ENCODE data around the gene NLGN1. TPM values are rescaled to one million over a fixed set of nuclear protein-coding genes. Genes with fewer than 3 reads are reported as not detected.

Gene NLGN1
- total RNA-seq, 1 donor from 2014 or later, result 5.7 TPM

DNA sequence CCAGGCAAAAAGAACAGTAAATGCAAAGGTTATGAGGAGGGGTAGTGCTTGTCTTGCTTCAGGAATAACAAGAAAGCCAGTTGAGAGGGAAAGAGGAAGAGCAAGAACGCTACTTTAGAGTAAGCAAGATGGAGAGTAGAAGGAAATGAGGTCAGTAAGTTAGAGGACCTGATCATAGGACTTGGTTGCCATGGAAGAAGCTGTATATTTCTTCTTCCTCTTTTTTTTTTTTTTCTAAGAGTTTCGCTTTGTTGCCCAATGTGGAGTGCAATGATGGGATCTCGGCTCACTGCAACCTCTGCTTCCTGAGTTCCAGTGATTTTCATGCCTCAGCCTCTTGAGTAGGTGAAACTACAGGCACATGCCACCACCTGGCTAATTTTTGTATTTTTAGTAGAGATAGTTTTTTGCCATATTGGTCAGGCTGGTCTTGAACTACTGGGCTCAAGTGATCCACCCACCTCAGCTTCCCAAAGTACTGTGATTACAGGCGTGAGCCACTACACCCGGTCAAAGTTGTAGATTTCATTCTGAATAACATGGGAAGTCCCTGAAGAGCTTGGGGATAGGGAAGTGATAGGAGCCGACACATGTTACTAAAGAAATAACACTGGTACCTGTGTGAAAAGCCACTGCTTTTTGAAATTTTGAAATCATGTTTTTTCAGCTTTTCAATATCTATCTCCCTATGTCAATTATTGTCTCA, 933.7 kb downstream of the NLGN1 start:
- no peaks in the 10 kb centered on the region for H3K9me3 ChIP-seq (ENCODE audit: control insufficient read depth in 3 of 3, low read length in 3 of 3)
- no peaks in the 10 kb centered on the region for H3K4me1 ChIP-seq (ENCODE audit: control insufficient read depth in 3 of 3, insufficient read depth in 3 of 3, low read length in 3 of 3)
- no peaks in the 10 kb centered on the region for H3K36me3 ChIP-seq (ENCODE audit: control insufficient read depth in 3 of 3, insufficient read depth in 3 of 3, low read length in 3 of 3)
- H3K9ac ChIP-seq (ENCODE audit: low read depth in 1 of 3, low read length in 3 of 3), result no peak overlapping the region
- H3K27me3 ChIP-seq (ENCODE audit: control insufficient read depth in 3 of 3, insufficient read depth in 3 of 3, low read length in 3 of 3), result no peaks in the 10 kb centered on the region
- H3K27ac ChIP-seq (ENCODE audit: low read depth, low read length), result no peak overlapping the region
- H3K4me3 ChIP-seq (ENCODE audit: low read length in 3 of 3), result no peak overlapping the region

DNA sequence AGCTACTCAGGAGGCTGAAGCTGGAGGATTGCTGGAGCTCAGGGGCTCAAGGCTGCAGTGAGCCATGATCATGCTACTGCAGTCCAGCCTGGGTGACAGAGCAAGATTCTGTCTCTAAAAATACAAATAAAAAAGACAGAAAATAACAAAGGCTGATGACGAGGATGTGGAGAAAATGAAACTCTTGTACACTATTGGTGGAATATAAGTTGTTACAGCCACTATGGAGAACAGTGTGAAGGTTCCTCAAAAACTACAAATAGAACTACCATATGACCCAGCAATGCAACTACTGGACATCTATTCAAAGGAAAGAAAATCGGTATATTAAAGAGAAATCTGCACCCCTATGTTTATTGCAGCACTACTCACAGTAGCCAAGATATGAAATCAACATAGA, 934.8 kb downstream of the NLGN1 start:
- Histone ChIP-seq H3K9me3 (ENCODE audit: control insufficient read depth in 3 of 3, low read length in 3 of 3) (no peaks in the 10 kb centered on the region), H3K4me1 (ENCODE audit: control insufficient read depth in 3 of 3, insufficient read depth in 3 of 3, low read length in 3 of 3) (no peaks in the 10 kb centered on the region), H3K27ac (ENCODE audit: low read depth, low read length) (no peak overlapping the region)

GRCh38 chr3:174333640-174334039, 936.1 kb downstream of the NLGN1 start:
- Histone ChIP-seq H3K4me3 (ENCODE audit: low read length in 3 of 3) (no peak overlapping the region), H3K27ac (ENCODE audit: low read depth, low read length) (no peak overlapping the region), H3K27me3 (ENCODE audit: control insufficient read depth in 3 of 3, insufficient read depth in 3 of 3, low read length in 3 of 3) (no peaks in the 10 kb centered on the region), H3K9ac (ENCODE audit: low read depth in 1 of 3, low read length in 3 of 3) (no peak overlapping the region), H3K9me3 (ENCODE audit: control insufficient read depth in 3 of 3, low read length in 3 of 3) (no peaks in the 10 kb centered on the region), H3K36me3 (ENCODE audit: control insufficient read depth in 3 of 3, insufficient read depth in 3 of 3, low read length in 3 of 3) (no peaks in the 10 kb centered on the region), H3K4me1 (ENCODE audit: control insufficient read depth in 3 of 3, insufficient read depth in 3 of 3, low read length in 3 of 3) (no peaks in the 10 kb centered on the region)

More for the DNA sequence above, 934.8 kb downstream of the NLGN1 start:
- Histone ChIP-seq H3K4me3 (ENCODE audit: low read length in 3 of 3) (no peak overlapping the region), H3K9ac (ENCODE audit: low read depth in 1 of 3, low read length in 3 of 3) (no peak overlapping the region), H3K27me3 (ENCODE audit: control insufficient read depth in 3 of 3, insufficient read depth in 3 of 3, low read length in 3 of 3) (no peaks in the 10 kb centered on the region), H3K36me3 (ENCODE audit: control insufficient read depth in 3 of 3, insufficient read depth in 3 of 3, low read length in 3 of 3) (no peaks in the 10 kb centered on the region)

GRCh38 chr3:174334111-174334510, 936.6 kb downstream of the NLGN1 start:
- Histone ChIP-seq H3K4me3 (ENCODE audit: low read length in 3 of 3) (no peak overlapping the region), H3K4me1 (ENCODE audit: control insufficient read depth in 3 of 3, insufficient read depth in 3 of 3, low read length in 3 of 3) (no peaks in the 10 kb centered on the region), H3K9me3 (ENCODE audit: control insufficient read depth in 3 of 3, low read length in 3 of 3) (no peaks in the 10 kb centered on the region), H3K27me3 (ENCODE audit: control insufficient read depth in 3 of 3, insufficient read depth in 3 of 3, low read length in 3 of 3) (no peaks in the 10 kb centered on the region), H3K36me3 (ENCODE audit: control insufficient read depth in 3 of 3, insufficient read depth in 3 of 3, low read length in 3 of 3) (no peaks in the 10 kb centered on the region), H3K9ac (ENCODE audit: low read depth in 1 of 3, low read length in 3 of 3) (no peak overlapping the region), H3K27ac (ENCODE audit: low read depth, low read length) (no peak overlapping the region)

DNA sequence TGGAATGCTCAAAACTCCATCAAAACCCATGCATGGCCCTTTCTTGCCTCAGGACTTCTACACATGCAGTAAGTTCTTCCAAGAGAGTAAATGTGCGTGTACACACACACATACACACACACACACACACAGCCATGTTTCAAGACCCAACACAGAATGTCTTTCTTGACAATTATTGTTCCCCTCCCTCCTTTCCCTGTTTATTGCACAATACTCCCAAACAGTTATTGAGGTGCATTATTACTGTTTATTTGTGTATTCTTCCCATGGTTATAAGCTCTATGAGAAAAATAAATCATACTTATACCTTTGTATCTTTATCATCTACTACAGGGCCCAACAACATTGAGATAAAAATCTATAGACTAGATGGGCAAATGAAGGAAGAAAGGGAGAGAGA, 937.8 kb downstream of the NLGN1 start:
- Histone ChIP-seq H3K4me1 (ENCODE audit: control insufficient read depth in 3 of 3, insufficient read depth in 3 of 3, low read length in 3 of 3) (no peaks in the 10 kb centered on the region), H3K36me3 (ENCODE audit: control insufficient read depth in 3 of 3, insufficient read depth in 3 of 3, low read length in 3 of 3) (no peaks in the 10 kb centered on the region), H3K4me3 (ENCODE audit: low read length in 3 of 3) (no peak overlapping the region), H3K27me3 (ENCODE audit: control insufficient read depth in 3 of 3, insufficient read depth in 3 of 3, low read length in 3 of 3) (no peaks in the 10 kb centered on the region), H3K9ac (ENCODE audit: low read depth in 1 of 3, low read length in 3 of 3) (no peak overlapping the region), H3K9me3 (ENCODE audit: control insufficient read depth in 3 of 3, low read length in 3 of 3) (no peaks in the 10 kb centered on the region), H3K27ac (ENCODE audit: low read depth, low read length) (no peak overlapping the region)

- Histone ChIP-seq H3K4me3 (ENCODE audit: low read length in 3 of 3) (no peak overlapping the region), H3K27me3 (ENCODE audit: control insufficient read depth in 3 of 3, insufficient read depth in 3 of 3, low read length in 3 of 3) (no peaks in the 10 kb centered on the region), H3K27ac (ENCODE audit: low read depth, low read length) (no peak overlapping the region), H3K9ac (ENCODE audit: low read depth in 1 of 3, low read length in 3 of 3) (no peak overlapping the region), H3K4me1 (ENCODE audit: control insufficient read depth in 3 of 3, insufficient read depth in 3 of 3, low read length in 3 of 3) (no peaks in the 10 kb centered on the region), H3K36me3 (ENCODE audit: control insufficient read depth in 3 of 3, insufficient read depth in 3 of 3, low read length in 3 of 3) (no peaks in the 10 kb centered on the region), H3K9me3 (ENCODE audit: control insufficient read depth in 3 of 3, low read length in 3 of 3) (no peaks in the 10 kb centered on the region)
Observed at GRCh38 chr3:174335910-174336309, 938.4 kb downstream of the NLGN1 start.

Small RNA genes lying within 50 kb of the gene (small RNA-seq; reads per million reads assigned to genes)
- not detected for gene RN7SKP234
